ENCODE results near the gene ABAT. TPM values are rescaled to one million over a fixed set of nuclear protein-coding genes. Genes with fewer than 3 reads are reported as not detected.
"Not testable (repeated sequence)": the region's sequence is repeated elsewhere in the genome, so short reads cannot be mapped to it uniquely, and the experiment has no call there.

The ABAT gene
- total and polyA plus RNA-seq, 2 donors = 9.0 to 12.3 TPM

- no peaks in the 10 kb centered on the region for H3K4me1 ChIP-seq (ENCODE audit: insufficient read depth)
- no peak overlapping the region for H3K4me3 ChIP-seq (ENCODE audit: low read depth, low read length)
- no peak for DNase-seq (ENCODE audit: extremely low spot score)
- H3K36me3 ChIP-seq (ENCODE audit: insufficient read depth) = no peaks in the 10 kb centered on the region
- WGBS = 85% methylated on average over 13 of the region's 13 CpGs
- H3K27ac ChIP-seq (ENCODE audit: low read depth) = no peak overlapping the region
These were observed 65.7 kb downstream of the ABAT start for GRCh38 chr16:8739989-8740704.

DNA sequence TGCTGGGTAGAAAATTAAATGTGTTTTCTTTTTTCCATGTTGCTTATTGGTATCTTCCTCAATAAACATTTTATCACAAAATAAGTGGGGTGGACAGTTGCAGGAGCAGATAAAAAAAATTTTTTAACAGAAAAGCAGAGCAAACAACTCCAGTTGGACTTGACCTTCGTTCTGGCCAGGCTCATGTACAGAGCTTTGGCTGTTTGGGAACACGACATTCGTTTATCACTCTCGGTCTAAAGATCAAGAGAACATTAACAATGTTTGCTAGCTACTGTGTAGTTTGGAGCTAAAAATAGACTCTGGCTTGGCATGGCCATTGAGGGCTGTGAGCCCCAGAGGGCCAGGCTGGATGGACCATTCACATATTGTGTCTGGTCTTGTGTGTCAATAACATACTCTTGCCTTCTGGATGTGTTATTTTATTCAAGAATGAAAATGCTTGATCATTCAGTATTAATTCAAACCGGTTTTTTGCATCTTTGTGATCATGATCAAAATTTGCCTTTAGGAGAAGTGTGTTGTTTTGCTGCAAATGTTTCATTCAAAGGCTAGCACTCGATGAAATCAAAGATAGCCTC, 66.4 kb downstream of the ABAT start:
- H3K36me3 ChIP-seq (ENCODE audit: insufficient read depth) = no peaks in the 10 kb centered on the region
- no peak for DNase-seq (ENCODE audit: extremely low spot score)
- WGBS = 57% methylated on average over 6 of the region's 6 CpGs
- no peak overlapping the region for H3K27ac ChIP-seq (ENCODE audit: low read depth)
- no peak overlapping the region for H3K4me3 ChIP-seq (ENCODE audit: low read depth, low read length)
- H3K4me1 ChIP-seq (ENCODE audit: insufficient read depth) = no peaks in the 10 kb centered on the region

- Histone ChIP-seq H3K4me3 (ENCODE audit: low read depth, low read length) (no peak overlapping the region), H3K36me3 (ENCODE audit: insufficient read depth) (no peaks in the 10 kb centered on the region), H3K4me1 (ENCODE audit: insufficient read depth) (no peaks in the 10 kb centered on the region), H3K27ac (ENCODE audit: low read depth) (no peak overlapping the region)
- 84% methylated on average over 2 of the region's 2 CpGs for WGBS
- DNase-seq (ENCODE audit: extremely low spot score) = no peak
These were observed 67.2 kb downstream of the ABAT start for GRCh38 chr16:8741636-8742035.

DNA sequence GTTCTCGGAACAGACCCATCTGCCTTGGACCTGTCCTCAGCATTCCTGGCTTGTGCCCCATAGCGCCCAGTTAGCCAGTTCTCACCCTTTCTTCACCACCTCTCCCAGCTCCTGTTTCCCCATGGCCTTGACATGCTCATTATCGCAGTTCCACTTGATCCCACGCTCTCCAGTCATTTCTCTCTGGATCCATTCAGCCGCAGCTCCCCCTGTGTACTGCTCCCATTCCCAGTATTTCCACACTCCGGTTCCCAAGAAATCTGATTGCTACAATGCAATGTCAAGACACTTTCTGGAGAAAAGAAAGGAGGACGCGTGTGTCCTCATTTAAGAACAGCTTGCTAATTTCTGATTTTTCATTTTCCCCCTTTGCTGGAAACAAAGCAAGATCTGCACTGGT, 67.7 kb downstream of the ABAT start:
- DNase-seq (ENCODE audit: extremely low spot score) = no peak
- 26% methylated on average over 8 of the region's 8 CpGs for WGBS

DNA sequence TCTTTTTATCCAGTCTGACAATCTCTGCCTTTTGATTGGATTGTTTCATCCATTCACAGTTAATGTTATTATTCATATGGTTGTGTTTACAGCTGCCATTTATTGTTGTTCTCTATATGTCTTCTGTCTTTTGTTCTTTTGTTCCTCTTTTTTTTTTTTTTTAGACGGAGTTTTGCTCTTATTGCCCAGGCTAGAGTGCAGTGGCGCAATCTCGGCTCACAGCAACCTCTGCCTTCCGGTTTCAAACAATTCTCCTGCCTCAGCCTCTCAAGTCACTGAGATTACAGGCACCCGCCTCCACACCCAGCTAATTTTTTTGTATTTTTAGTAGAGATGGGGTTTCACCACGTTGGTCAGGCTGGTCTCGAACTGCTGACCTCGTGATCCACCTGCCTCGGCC, 74.5 kb downstream of the ABAT start:
- not testable (repeated sequence) for H3K27ac ChIP-seq (ENCODE audit: low read depth); H3K4me3 ChIP-seq (ENCODE audit: low read depth, low read length); H3K4me1 ChIP-seq (ENCODE audit: insufficient read depth); H3K36me3 ChIP-seq (ENCODE audit: insufficient read depth); DNase-seq (ENCODE audit: extremely low spot score)
- 93% methylated on average over 9 of the region's 9 CpGs for WGBS

More for the DNA sequence above, 67.7 kb downstream of the ABAT start:
- Histone ChIP-seq H3K4me1 (ENCODE audit: insufficient read depth) (no peaks in the 10 kb centered on the region), H3K36me3 (ENCODE audit: insufficient read depth) (no peaks in the 10 kb centered on the region), H3K27ac (ENCODE audit: low read depth) (no peak overlapping the region), H3K4me3 (ENCODE audit: low read depth, low read length) (no peak overlapping the region)

GRCh38 chr16:8751481-8752311, 77.3 kb downstream of the ABAT start:
- no peak overlapping the region for H3K27ac ChIP-seq (ENCODE audit: low read depth)
- H3K4me1 ChIP-seq (ENCODE audit: insufficient read depth) = no peaks in the 10 kb centered on the region
- H3K36me3 ChIP-seq (ENCODE audit: insufficient read depth) = no peaks in the 10 kb centered on the region
- no peak for DNase-seq (ENCODE audit: extremely low spot score)
- no peak overlapping the region for H3K4me3 ChIP-seq (ENCODE audit: low read depth, low read length)
- WGBS = 74% methylated on average over 14 of the region's 14 CpGs

- H3K27ac ChIP-seq (ENCODE audit: low read depth) = no peak overlapping the region
- H3K4me3 ChIP-seq (ENCODE audit: low read depth, low read length) = no peak overlapping the region
- H3K4me1 ChIP-seq (ENCODE audit: insufficient read depth) = no peaks in the 10 kb centered on the region
- 35% methylated on average over 2 of the region's 2 CpGs for WGBS
- DNase-seq (ENCODE audit: extremely low spot score) = no peak
- H3K36me3 ChIP-seq (ENCODE audit: insufficient read depth) = no peaks in the 10 kb centered on the region
These were observed 78.3 kb downstream of the ABAT start for GRCh38 chr16:8752706-8753105.

- Histone ChIP-seq H3K4me1 (ENCODE audit: insufficient read depth) (no peaks in the 10 kb centered on the region), H3K36me3 (ENCODE audit: insufficient read depth) (no peaks in the 10 kb centered on the region), H3K4me3 (ENCODE audit: low read depth, low read length) (no peak overlapping the region), H3K27ac (ENCODE audit: low read depth) (no peak overlapping the region)
- no peak for DNase-seq (ENCODE audit: extremely low spot score)
- 73% methylated on average over 9 of the region's 9 CpGs for WGBS
These were observed 79.1 kb downstream of the ABAT start for GRCh38 chr16:8753416-8754054.

- H3K27ac ChIP-seq (ENCODE audit: low read depth) = no peak overlapping the region
- no peaks in the 10 kb centered on the region for H3K4me1 ChIP-seq (ENCODE audit: insufficient read depth)
- H3K36me3 ChIP-seq (ENCODE audit: insufficient read depth) = no peaks in the 10 kb centered on the region
- 93% methylated on average over 5 of the region's 5 CpGs for WGBS
- no peak overlapping the region for H3K4me3 ChIP-seq (ENCODE audit: low read depth, low read length)
- no peak for DNase-seq (ENCODE audit: extremely low spot score)
These were observed 82.3 kb downstream of the ABAT start for GRCh38 chr16:8756755-8757154.

- 92% methylated on average over 6 of the region's 6 CpGs for WGBS
- no peak for DNase-seq (ENCODE audit: extremely low spot score)
- Histone ChIP-seq H3K36me3 (ENCODE audit: insufficient read depth) (no peaks in the 10 kb centered on the region), H3K27ac (ENCODE audit: low read depth) (no peak overlapping the region), H3K4me1 (ENCODE audit: insufficient read depth) (no peaks in the 10 kb centered on the region), H3K4me3 (ENCODE audit: low read depth, low read length) (no peak overlapping the region)
These were observed 83.6 kb downstream of the ABAT start for GRCh38 chr16:8758022-8758421.

- Histone ChIP-seq H3K27ac (ENCODE audit: low read depth) (no peak overlapping the region), H3K4me1 (ENCODE audit: insufficient read depth) (no peaks in the 10 kb centered on the region), H3K4me3 (ENCODE audit: low read depth, low read length) (no peak overlapping the region), H3K36me3 (ENCODE audit: insufficient read depth) (no peaks in the 10 kb centered on the region)
- no peak for DNase-seq (ENCODE audit: extremely low spot score)
- WGBS = 87% methylated on average over 10 of the region's 10 CpGs
These were observed 85.6 kb downstream of the ABAT start for GRCh38 chr16:8760021-8760420.

GRCh38 chr16:8761078-8761477, 86.7 kb downstream of the ABAT start:
- 83% methylated on average over 6 of the region's 6 CpGs for WGBS
- Histone ChIP-seq H3K36me3 (ENCODE audit: insufficient read depth) (no peaks in the 10 kb centered on the region), H3K4me1 (ENCODE audit: insufficient read depth) (no peaks in the 10 kb centered on the region), H3K27ac (ENCODE audit: low read depth) (no peak overlapping the region), H3K4me3 (ENCODE audit: low read depth, low read length) (no peak overlapping the region)
- no peak for DNase-seq (ENCODE audit: extremely low spot score)

DNA sequence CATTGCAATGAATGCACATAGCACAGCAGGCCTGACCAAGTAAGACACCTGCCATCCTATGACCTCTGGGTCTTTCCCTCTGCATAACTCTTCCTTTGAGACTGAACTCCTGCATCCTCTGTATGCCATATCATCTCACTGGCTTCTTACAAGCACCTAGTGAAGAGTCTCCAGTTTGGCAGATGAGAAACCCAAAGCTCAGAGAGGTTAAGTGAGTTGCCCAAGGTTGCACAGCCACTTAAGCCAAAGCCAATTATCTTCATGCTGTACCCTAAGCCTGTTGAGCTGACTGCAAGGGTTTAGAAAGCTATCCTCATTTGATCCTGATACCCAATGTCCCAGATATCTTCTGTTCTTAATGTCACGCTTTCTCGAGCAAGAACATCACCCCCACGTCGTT, 87.8 kb downstream of the ABAT start:
- DNase-seq (ENCODE audit: extremely low spot score) = no peak
- H3K36me3 ChIP-seq (ENCODE audit: insufficient read depth) = no peaks in the 10 kb centered on the region
- no peaks in the 10 kb centered on the region for H3K4me1 ChIP-seq (ENCODE audit: insufficient read depth)
- H3K4me3 ChIP-seq (ENCODE audit: low read depth, low read length) = no peak overlapping the region
- H3K27ac ChIP-seq (ENCODE audit: low read depth) = no peak overlapping the region
- WGBS = 92% methylated on average over 4 of the region's 4 CpGs
